Measurements from ENCODE around the gene SART1.

The SART1 gene

GRCh38 chr11:65958774-65959420 lies 2.6 kb upstream of the SART1 start:
- in situ Hi-C loops (cut with MboI; ENCODE audit: low sequenced_read_pairs, unreplicated experiment), result no loop called here
- DNase-seq (ENCODE audit: low spot score), result no peak
- TF ChIP-seq CTCF (IDR thresholded peaks at IDR 0.05; ENCODE audit: borderline replicate concordance, control extremely low read depth, extremely low read depth, insufficient read depth, missing control alignments), result no peak

GRCh38 chr11:65960824-65961266 lies 689 bp upstream of the SART1 start:
- in situ Hi-C loops (cut with MboI; ENCODE audit: low sequenced_read_pairs, unreplicated experiment), result no loop called here
- DNase-seq (ENCODE audit: low spot score), result no peak
- no peak for TF ChIP-seq CTCF (IDR thresholded peaks at IDR 0.05; ENCODE audit: borderline replicate concordance, control extremely low read depth, extremely low read depth, insufficient read depth, missing control alignments)

- in situ Hi-C loops (cut with MboI; ENCODE audit: low sequenced_read_pairs, unreplicated experiment), result no loop called here
- DNase-seq (ENCODE audit: low spot score), result no peak
- TF ChIP-seq CTCF (IDR thresholded peaks at IDR 0.05; ENCODE audit: borderline replicate concordance, control extremely low read depth, extremely low read depth, insufficient read depth, missing control alignments), result no peak
These were observed 619 bp downstream of the SART1 start for GRCh38 chr11:65962141-65962564.

- TF ChIP-seq CTCF (IDR thresholded peaks at IDR 0.05; ENCODE audit: borderline replicate concordance, control extremely low read depth, extremely low read depth, insufficient read depth, missing control alignments), result no peak
- in situ Hi-C loops (cut with MboI; ENCODE audit: low sequenced_read_pairs, unreplicated experiment), result no loop called here
- no peak for DNase-seq (ENCODE audit: low spot score)
These were observed 3.4 kb downstream of the SART1 start for GRCh38 chr11:65964906-65965305.

- DNase-seq (ENCODE audit: low spot score), result no peak
- in situ Hi-C loops (cut with MboI; ENCODE audit: low sequenced_read_pairs, unreplicated experiment), result no loop called here
These were observed 4.6 kb downstream of the SART1 start for GRCh38 chr11:65965986-65966762.

More at GRCh38 chr11:65965986-65966762, 4.6 kb downstream of the SART1 start:
- TF ChIP-seq CTCF (IDR thresholded peaks at IDR 0.05; ENCODE audit: borderline replicate concordance, control extremely low read depth, extremely low read depth, insufficient read depth, missing control alignments), result no peak
